ENCODE data around the gene MSI1.

DNA sequence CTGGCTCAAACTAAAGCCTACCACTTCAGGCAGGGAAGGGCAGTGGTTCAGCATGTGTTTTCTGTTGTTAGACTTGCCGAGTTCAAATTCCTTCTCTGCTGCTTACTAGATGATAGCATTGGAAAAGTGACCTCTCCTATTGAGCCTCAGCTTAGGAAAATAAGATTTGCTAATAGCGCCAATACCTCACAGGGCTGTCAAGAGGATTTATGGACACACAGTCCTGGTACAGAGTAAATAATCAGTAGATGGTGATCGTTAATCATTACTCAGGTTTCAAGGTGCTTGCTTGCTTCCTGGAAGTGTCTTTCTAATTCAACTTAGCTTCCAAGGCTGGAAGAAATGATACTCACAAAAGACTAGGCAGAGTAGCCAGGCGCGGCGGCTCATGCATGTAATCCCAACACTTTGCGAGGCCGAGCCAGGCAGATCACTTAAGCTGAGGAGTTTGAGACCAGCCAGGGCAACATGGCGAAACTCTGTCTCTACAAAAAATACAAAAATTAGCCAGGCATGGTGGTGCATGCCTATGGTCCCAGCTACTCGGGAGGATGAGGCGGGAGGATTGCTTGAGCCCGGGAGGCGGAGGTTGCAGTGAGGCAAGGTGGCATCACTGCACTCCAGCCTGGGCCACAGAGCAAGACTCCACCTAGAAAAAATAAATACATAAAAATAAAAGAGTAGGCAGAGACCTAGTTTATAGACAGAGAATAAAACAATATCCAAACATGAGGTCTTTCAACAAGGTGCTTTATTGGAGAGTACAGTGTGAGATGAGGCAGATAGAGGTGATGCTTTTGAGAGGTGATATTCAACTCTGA is 47.4 kb downstream of the MSI1 start:
- TF ChIP-seq, protein P1, sequence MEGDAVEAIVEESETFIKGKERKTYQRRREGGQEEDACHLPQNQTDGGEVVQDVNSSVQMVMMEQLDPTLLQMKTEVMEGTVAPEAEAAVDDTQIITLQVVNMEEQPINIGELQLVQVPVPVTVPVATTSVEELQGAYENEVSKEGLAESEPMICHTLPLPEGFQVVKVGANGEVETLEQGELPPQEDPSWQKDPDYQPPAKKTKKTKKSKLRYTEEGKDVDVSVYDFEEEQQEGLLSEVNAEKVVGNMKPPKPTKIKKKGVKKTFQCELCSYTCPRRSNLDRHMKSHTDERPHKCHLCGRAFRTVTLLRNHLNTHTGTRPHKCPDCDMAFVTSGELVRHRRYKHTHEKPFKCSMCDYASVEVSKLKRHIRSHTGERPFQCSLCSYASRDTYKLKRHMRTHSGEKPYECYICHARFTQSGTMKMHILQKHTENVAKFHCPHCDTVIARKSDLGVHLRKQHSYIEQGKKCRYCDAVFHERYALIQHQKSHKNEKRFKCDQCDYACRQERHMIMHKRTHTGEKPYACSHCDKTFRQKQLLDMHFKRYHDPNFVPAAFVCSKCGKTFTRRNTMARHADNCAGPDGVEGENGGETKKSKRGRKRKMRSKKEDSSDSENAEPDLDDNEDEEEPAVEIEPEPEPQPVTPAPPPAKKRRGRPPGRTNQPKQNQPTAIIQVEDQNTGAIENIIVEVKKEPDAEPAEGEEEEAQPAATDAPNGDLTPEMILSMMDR (conservative IDR thresholded peaks at IDR 0.05; ENCODE audit: low read length) = no peak
- no peak for TF ChIP-seq EZH2phosphoT487 (IDR thresholded peaks at IDR 0.05; ENCODE audit: borderline replicate concordance, low read depth, low read length)

Data from OCI-LY7 (cell line).